Coronary artery (tissue), 2 donors: Measurements from ENCODE around the gene DGKZ.

Experiments used
- DNase-seq: peaks from one replicate; pipeline ENCODE4 v3.0.0-alpha.2; 2017; ENCODE audit warnings: low spot score
- H3K27ac ChIP-seq, 2 donors: fragments of 200-600 bp; sonication (generic); one replicate each; pipeline ENCODE4 v1.5.1; 2016 to 2019
- H3K4me3 ChIP-seq: fragments of 200-600 bp; sonication (generic); 2 replicates; pipeline ENCODE4 v1.5.1; 2016; ENCODE audit warnings: mild to moderate bottlenecking, moderate library complexity
- CTCF ChIP-seq: fragments of 200-600 bp; sonication (generic); IDR thresholded peaks from one replicate; pipeline ENCODE4 v1.5.1; 2019; ENCODE audit warnings: antibody characterized with exemption

Gene DGKZ

GRCh38 chr11:46332568-46333393 is 14.5 kb upstream of the DGKZ start:
- peak overlapping the region; percentile 67 for H3K4me3 ChIP-seq
- no peak for DNase-seq
- no peak for TF ChIP-seq CTCF
- no peak overlapping the region for H3K27ac ChIP-seq

- no peak for DNase-seq
- TF ChIP-seq CTCF, result no peak
- Histone ChIP-seq H3K27ac (no peak overlapping the region), H3K4me3 (peak overlapping the region; percentile 67)
Measured at GRCh38 chr11:46333394-46333947, 13.8 kb upstream of the DGKZ start.

GRCh38 chr11:46334211-46334610 is 13.1 kb upstream of the DGKZ start:
- no peak for DNase-seq
- no peak overlapping the region for H3K4me3 ChIP-seq
- no peak overlapping the region for H3K27ac ChIP-seq
- TF ChIP-seq CTCF, result no peak

GRCh38 chr11:46335271-46335670 is 12.0 kb upstream of the DGKZ start:
- Histone ChIP-seq H3K4me3 (no peak overlapping the region), H3K27ac (no peak overlapping the region)
- TF ChIP-seq CTCF, result no peak
- DNase-seq, result no peak

GRCh38 chr11:46335890-46336562 is 11.2 kb upstream of the DGKZ start:
- no peak overlapping the region for H3K27ac ChIP-seq
- no peak for DNase-seq
- H3K4me3 ChIP-seq, result no peak overlapping the region
- no peak for TF ChIP-seq CTCF

GRCh38 chr11:46336563-46337180 is 10.6 kb upstream of the DGKZ start:
- DNase-seq, result no peak
- no peak for TF ChIP-seq CTCF
- H3K27ac ChIP-seq, result no peak overlapping the region

More at GRCh38 chr11:46336563-46337180, 10.6 kb upstream of the DGKZ start:
- no peak overlapping the region for H3K4me3 ChIP-seq
